ENCODE measurements around the gene KIF2A.

KIF2A gene

DNA sequence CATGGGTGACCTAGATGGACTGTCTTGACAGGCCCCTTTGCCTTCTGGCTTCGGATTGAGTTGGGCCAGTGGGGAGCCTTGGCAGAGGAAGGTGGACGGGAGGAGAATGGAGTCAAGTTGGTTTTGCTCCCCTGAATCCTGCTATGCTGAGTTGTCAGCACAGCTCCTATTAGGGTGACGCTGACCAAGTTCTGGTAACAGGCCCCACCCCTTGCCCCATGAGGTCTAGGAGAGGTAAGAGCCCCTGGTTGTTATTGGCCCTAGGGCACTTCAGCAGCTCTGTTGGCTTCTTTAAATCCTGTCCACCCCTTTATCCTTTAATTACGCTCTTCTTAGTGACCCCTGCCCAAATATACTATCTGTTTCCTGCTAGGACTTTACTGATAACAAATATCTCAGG, 39.4 kb upstream of the KIF2A start:
- no peak overlapping the region for H3K4me3 ChIP-seq (ENCODE audit: low read length)
- no peak for DNase-seq (ENCODE audit: low read depth)
- TF ChIP-seq, protein P1, sequence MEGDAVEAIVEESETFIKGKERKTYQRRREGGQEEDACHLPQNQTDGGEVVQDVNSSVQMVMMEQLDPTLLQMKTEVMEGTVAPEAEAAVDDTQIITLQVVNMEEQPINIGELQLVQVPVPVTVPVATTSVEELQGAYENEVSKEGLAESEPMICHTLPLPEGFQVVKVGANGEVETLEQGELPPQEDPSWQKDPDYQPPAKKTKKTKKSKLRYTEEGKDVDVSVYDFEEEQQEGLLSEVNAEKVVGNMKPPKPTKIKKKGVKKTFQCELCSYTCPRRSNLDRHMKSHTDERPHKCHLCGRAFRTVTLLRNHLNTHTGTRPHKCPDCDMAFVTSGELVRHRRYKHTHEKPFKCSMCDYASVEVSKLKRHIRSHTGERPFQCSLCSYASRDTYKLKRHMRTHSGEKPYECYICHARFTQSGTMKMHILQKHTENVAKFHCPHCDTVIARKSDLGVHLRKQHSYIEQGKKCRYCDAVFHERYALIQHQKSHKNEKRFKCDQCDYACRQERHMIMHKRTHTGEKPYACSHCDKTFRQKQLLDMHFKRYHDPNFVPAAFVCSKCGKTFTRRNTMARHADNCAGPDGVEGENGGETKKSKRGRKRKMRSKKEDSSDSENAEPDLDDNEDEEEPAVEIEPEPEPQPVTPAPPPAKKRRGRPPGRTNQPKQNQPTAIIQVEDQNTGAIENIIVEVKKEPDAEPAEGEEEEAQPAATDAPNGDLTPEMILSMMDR (conservative IDR thresholded peaks at IDR 0.05; ENCODE audit: low read length): no peak

DNA sequence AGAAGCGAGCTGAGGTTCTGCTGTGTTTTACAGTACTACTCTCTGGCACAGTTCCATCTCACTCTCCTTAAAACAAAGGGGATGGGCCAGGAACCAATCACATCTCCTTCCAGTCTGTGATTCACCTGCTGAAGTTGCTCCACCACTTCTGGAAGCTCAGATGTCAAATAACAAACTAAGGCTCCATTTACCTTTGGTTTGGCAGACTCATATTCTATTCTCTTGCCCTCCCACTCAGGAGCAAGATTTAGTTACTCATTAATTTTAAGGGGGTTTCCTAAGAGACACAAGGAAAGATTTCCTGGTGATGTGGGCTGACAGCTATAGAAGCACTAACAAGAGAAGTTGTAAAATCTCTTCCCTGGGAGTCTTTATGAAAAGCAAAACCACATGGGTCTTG, 37.8 kb upstream of the KIF2A start:
- TF ChIP-seq, protein P1 (conservative IDR thresholded peaks at IDR 0.05; ENCODE audit: low read length): no peak
- no peak for DNase-seq (ENCODE audit: low read depth)
- H3K4me3 ChIP-seq (ENCODE audit: low read length): no peak overlapping the region

DNA sequence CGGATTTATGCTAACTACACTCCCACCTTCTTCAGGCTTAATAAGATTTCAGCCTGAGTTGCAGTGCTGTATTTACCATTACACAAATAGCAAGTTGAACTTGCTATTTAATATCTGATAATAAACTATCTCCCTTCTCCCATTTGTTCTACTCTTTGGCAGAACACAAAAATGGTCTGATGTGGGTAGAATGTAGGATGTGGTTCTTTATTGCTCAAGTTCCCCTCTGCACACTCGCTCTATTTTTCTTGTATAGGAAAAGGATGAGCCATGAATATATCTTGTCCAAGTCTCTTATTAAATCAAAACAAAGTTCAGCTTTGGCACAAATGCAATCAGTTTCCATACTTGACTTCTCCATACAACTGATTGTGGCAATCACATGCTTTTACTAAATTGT, 37.2 kb upstream of the KIF2A start:
- TF ChIP-seq, protein P1 (conservative IDR thresholded peaks at IDR 0.05; ENCODE audit: low read length): no peak
- H3K4me3 ChIP-seq (ENCODE audit: low read length): no peak overlapping the region
- no peak for DNase-seq (ENCODE audit: low read depth)

DNA sequence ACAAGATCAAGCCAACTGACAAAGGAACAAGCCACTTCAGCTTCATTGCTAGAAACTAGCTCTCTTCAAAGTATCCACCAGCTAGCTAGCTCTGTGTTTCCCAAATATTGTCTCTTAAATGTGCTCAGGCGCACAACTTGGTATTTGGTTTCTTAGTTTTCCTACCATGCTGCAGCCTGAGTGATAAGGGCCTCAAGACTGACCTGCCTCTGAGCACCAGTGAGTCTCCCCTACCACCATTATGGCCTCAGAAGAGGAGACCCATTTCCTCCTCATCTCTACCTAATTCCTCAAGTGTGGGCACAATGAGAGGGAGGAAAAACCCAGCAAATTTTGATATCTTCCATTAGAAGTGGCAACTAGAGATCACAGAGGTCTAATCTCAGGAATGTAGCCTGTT, 34.6 kb upstream of the KIF2A start:
- H3K4me3 ChIP-seq (ENCODE audit: low read length): no peak overlapping the region
- no peak for DNase-seq (ENCODE audit: low read depth)
- TF ChIP-seq, protein P1 (conservative IDR thresholded peaks at IDR 0.05; ENCODE audit: low read length): no peak

DNA sequence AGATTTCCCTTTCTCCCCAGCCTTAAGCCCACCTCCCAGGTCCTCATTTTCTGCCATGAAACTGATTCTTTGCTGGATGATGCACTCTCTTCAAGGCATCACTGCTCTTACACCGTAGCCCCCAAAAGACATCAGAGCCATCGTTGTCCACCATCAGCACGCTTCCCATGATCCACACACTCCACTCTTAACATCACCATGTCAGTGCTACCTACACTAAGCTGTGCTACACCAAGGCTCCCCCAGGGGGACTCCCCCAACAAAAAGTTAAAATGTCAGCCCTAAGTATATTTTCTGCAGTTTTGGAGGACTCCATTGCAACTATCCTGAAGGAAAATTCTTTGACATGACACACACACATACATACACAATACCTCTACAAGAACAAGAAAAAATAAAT, 34.1 kb upstream of the KIF2A start:
- DNase-seq (ENCODE audit: low read depth): no peak
- TF ChIP-seq, protein P1 (conservative IDR thresholded peaks at IDR 0.05; ENCODE audit: low read length): no peak
- H3K4me3 ChIP-seq (ENCODE audit: low read length): no peak overlapping the region

GRCh38 chr5:62273687-62274086, 32.3 kb upstream of the KIF2A start:
- DNase-seq (ENCODE audit: low read depth): no peak
- TF ChIP-seq, protein P1 (conservative IDR thresholded peaks at IDR 0.05; ENCODE audit: low read length): no peak

GRCh38 chr5:62275581-62275980, 30.4 kb upstream of the KIF2A start:
- no peak for DNase-seq (ENCODE audit: low read depth)
- TF ChIP-seq, protein P1 (conservative IDR thresholded peaks at IDR 0.05; ENCODE audit: low read length): no peak
- no peak overlapping the region for H3K4me3 ChIP-seq (ENCODE audit: low read length)

More at GRCh38 chr5:62273687-62274086, 32.3 kb upstream of the KIF2A start:
- H3K4me3 ChIP-seq (ENCODE audit: low read length): no peak overlapping the region

Measured in AG10803 (cell line).